K562 (cell line): ENCODE data around the gene ST6GALNAC6. TPM values are rescaled to one million over a fixed set of nuclear protein-coding genes. Genes with fewer than 3 reads are reported as not detected.
A peak's percentile ranks its signal among the peaks of the same experiment; 100 is the strongest.

Experiments used
- CEBPG ChIP-seq, 3 experiments: fragments of 200-800 bp in 1 of 3; sonication (Bioruptor generic) in 1 of 3; sonication (generic) in 1 of 3; formaldehyde crosslinking in 1 of 3; IDR thresholded peaks in 2 of 3; conservative IDR thresholded peaks in 1 of 3; 2 replicates each; pipeline versions ENCODE4 v1.6.1 to v1.8.0; 2016 to 2022; ENCODE audit warnings: missing compliant biosample characterization in 2 of 3, missing genetic modification characterization in 2 of 3, mild to moderate bottlenecking in 1 of 3, missing genetic modification reagents in 1 of 3
- EHMT2 ChIP-seq: fragments of 450-650 bp; IDR thresholded peaks from 2 replicates; pipeline ENCODE4 v1.6.1; 2018; ENCODE audit warnings: antibody characterized with exemption
- MTA3 ChIP-seq: fragments of 450-650 bp; formaldehyde crosslinking; IDR thresholded peaks from 2 replicates; pipeline ENCODE4 v1.6.1; 2017; ENCODE audit warnings: mild to moderate bottlenecking, borderline replicate concordance
- NR2C2 ChIP-seq, 2 experiments: fragments of 200-800 bp in 1 of 2; sonication (Bioruptor generic) in 1 of 2; sonication (generic) in 1 of 2; formaldehyde crosslinking in 1 of 2; IDR thresholded peaks; 2 replicates each; pipeline versions ENCODE4 v1.6.1 to v1.8.0; 2016 to 2022; ENCODE audit warnings: mild to moderate bottlenecking in 1 of 2, missing compliant biosample characterization in 1 of 2, missing genetic modification characterization in 1 of 2, missing genetic modification reagents in 1 of 2
- TGIF2 ChIP-seq: sonication (generic); formaldehyde crosslinking; IDR thresholded peaks from 2 replicates; pipeline ENCODE4 v1.8.1; 2022; ENCODE audit warnings: mild to moderate bottlenecking, missing genetic modification reagents, moderate library complexity
- TRIM24 ChIP-seq, 2 experiments: fragments of 450-650 bp; IDR thresholded peaks; 2 replicates each; pipeline ENCODE4 v1.6.1; 2016
- ZBTB2 ChIP-seq: fragments of 450-650 bp; IDR thresholded peaks from 2 replicates; pipeline ENCODE4 v1.6.1; 2016; ENCODE audit warnings: antibody characterized with exemption
- ZFP36 ChIP-seq: fragments of 150-350 bp; IDR thresholded peaks from 2 replicates; pipeline ENCODE4 v1.6.1; 2018; ENCODE audit warnings: low read length, low read depth; ENCODE audit not compliant: partially characterized antibody
- polyA plus RNA-seq, 8 experiments: library from polyadenylated mRNA; depleted of rRNA in 4 of 8; stranded (reverse) in 5 of 8; unstranded in 3 of 8; fragments of >200 nt; fragmentation: Nextera tagmentation in 2 of 8; fragmentation: Illumina TruSeq in 1 of 8; extraction: Ambion mirVana in 2 of 8; extraction: Trizol in 1 of 8; gene quantifications; 2 replicates each; pipeline versions ENCODE4 v1.2.1 to v1.2.3, GENCODE V29; 2011 to 2014; ENCODE audit warnings: inconsistent platforms in 1 of 8, missing spikeins in 1 of 8
- total RNA-seq, 7 experiments: library from RNA; depleted of rRNA in 6 of 7; stranded (reverse); fragments of >200 nt in 6 of 7; fragmentation: Illumina TruSeq in 2 of 7; extraction: Trizol in 2 of 7; gene quantifications; 2 replicates each; pipeline versions ENCODE4 v1.2.1 to v1.2.3, GENCODE V29; 2011 to 2021; ENCODE audit warnings: low replicate concordance in 1 of 7
- TF ChIP-seq, protein P1 (sequence below): sonication (generic); formaldehyde crosslinking; IDR thresholded peaks from 2 replicates; pipeline ENCODE4 v1.8.0; 2022; ENCODE audit warnings: missing genetic modification reagents, mild to moderate bottlenecking, borderline replicate concordance
- TF ChIP-seq, protein P2 (sequence below), 3 experiments: fragments of 200-800 bp in 1 of 3; fragments of 250-450 bp in 1 of 3; fragments of 450-650 bp in 1 of 3; sonication (Bioruptor Pico) in 1 of 3; sonication (Bioruptor generic) in 1 of 3; formaldehyde crosslinking in 1 of 3; IDR thresholded peaks; 2 replicates each; pipeline versions ENCODE4 v1.6.1 to v1.8.0; 2016 to 2022; ENCODE audit warnings: mild to moderate bottlenecking in 2 of 3, missing genetic modification characterization in 2 of 3, missing compliant biosample characterization in 1 of 3, moderate library complexity in 1 of 3

Gene ST6GALNAC6
- total and polyA plus RNA-seq, 9 of the 15 experiments (the other 6 are each of a cell fraction or from before 2014, with no cell fraction given), result 0.13 to 23.0 (median 14.5) TPM

- TF ChIP-seq, protein P1, sequence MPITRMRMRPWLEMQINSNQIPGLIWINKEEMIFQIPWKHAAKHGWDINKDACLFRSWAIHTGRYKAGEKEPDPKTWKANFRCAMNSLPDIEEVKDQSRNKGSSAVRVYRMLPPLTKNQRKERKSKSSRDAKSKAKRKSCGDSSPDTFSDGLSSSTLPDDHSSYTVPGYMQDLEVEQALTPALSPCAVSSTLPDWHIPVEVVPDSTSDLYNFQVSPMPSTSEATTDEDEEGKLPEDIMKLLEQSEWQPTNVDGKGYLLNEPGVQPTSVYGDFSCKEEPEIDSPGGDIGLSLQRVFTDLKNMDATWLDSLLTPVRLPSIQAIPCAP (CRISPR knock-in tag), result no peak
- TF ChIP-seq CEBPG (CRISPR knock-in tag; IDR thresholded peaks at IDR 0.05) (peak; percentile 52), CEBPG (tag; conservative IDR thresholded peaks at IDR 0.05 in 1 of 2, IDR thresholded peaks at IDR 0.05 in 1 of 2) (no peak; a peak in 1 of 4 replicates), MTA3 (0 out of 2 replicates have a peak, but pooled peaks have one; percentile 61), ZBTB2 (peak; percentile 77), NR2C2 (CRISPR knock-in tag; IDR thresholded peaks at IDR 0.05) (no peak), NR2C2 (tag; IDR thresholded peaks at IDR 0.05) (peak; percentile 14), EHMT2 (peak; percentile 45; the same call in 1 of the 2 replicates), TRIM24 (IDR thresholded peaks at IDR 0.05) (peak in 1 of 2 experiments; percentile 40; a peak in 2 of 4 replicates), ZFP36 (no peak), TGIF2 (no peak)
- TF ChIP-seq, protein P2, sequence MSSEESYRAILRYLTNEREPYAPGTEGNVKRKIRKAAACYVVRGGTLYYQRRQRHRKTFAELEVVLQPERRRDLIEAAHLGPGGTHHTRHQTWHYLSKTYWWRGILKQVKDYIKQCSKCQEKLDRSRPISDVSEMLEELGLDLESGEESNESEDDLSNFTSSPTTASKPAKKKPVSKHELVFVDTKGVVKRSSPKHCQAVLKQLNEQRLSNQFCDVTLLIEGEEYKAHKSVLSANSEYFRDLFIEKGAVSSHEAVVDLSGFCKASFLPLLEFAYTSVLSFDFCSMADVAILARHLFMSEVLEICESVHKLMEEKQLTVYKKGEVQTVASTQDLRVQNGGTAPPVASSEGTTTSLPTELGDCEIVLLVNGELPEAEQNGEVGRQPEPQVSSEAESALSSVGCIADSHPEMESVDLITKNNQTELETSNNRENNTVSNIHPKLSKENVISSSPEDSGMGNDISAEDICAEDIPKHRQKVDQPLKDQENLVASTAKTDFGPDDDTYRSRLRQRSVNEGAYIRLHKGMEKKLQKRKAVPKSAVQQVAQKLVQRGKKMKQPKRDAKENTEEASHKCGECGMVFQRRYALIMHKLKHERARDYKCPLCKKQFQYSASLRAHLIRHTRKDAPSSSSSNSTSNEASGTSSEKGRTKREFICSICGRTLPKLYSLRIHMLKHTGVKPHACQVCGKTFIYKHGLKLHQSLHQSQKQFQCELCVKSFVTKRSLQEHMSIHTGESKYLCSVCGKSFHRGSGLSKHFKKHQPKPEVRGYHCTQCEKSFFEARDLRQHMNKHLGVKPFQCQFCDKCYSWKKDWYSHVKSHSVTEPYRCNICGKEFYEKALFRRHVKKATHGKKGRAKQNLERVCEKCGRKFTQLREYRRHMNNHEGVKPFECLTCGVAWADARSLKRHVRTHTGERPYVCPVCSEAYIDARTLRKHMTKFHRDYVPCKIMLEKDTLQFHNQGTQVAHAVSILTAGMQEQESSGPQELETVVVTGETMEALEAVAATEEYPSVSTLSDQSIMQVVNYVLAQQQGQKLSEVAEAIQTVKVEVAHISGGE (CRISPR knock-in tag; IDR thresholded peaks at IDR 0.05), result no peak
These were observed 31.9 kb upstream of the ST6GALNAC6 start (continued) for GRCh38 chr9:127931092-127931881.
